Peyer's patch (tissue), 4 donors: Measurements from ENCODE around the gene PKNOX2.

Source experiments
- CTCF ChIP-seq, 6 experiments: fragments of 450-650 bp in 4 of 6; fragments of 200-600 bp in 2 of 6; sonication (generic) in 1 of 6; IDR thresholded peaks; one replicate each; pipeline ENCODE4 v1.5.1; 2017 to 2019; ENCODE audit warnings: antibody characterized with exemption in 6 of 6, mild to moderate bottlenecking in 3 of 6, moderate library complexity in 1 of 6
- POLR2A ChIP-seq, 2 donors: fragments of 450-650 bp; IDR thresholded peaks; one replicate each; pipeline ENCODE4 v1.5.1; 2017; ENCODE audit warnings: antibody characterized with exemption in 2 of 2, mild to moderate bottlenecking in 2 of 2, moderate library complexity in 2 of 2

GRCh38 chr11:125401235-125401634, 236.7 kb downstream of the PKNOX2 start:
- TF ChIP-seq POLR2A (IDR thresholded peaks at IDR 0.05) (no peak), CTCF (IDR thresholded peaks at IDR 0.05) (no peak)
